Left lung (tissue), 10 donors: ENCODE data around the gene P2RX5. TPM values are rescaled to one million over a fixed set of nuclear protein-coding genes. Genes with fewer than 3 reads are reported as not detected.

Experiments
- ATAC-seq: fragments of 200-7000 bp; cut with Tn5 transposase; one replicate; pipeline ENCODE4 v1.9.1; 2020; ENCODE audit warnings: moderate library complexity
- DNase-seq, 4 donors: peaks; one replicate each; pipeline ENCODE4 v3.0.0-alpha.2; 2013 to 2020
- H3K27ac ChIP-seq, 2 donors: fragments of 200-600 bp; sonication (generic) in 1 of 2; one replicate each; pipeline versions ENCODE4 v1.5.0 to v1.8.0; 2020 to 2021
- H3K27me3 ChIP-seq, 2 donors: fragments of 200-600 bp; sonication (generic) in 1 of 2; one replicate each; pipeline versions ENCODE4 v1.5.0 to v1.8.0; 2020 to 2021
- H3K36me3 ChIP-seq, 2 donors: fragments of 200-600 bp; sonication (generic) in 1 of 2; one replicate each; pipeline versions ENCODE4 v1.5.0 to v1.8.0; 2020 to 2021
- H3K4me1 ChIP-seq, 2 donors: fragments of 200-600 bp; one replicate each; pipeline ENCODE4 v1.8.0; 2021
- H3K4me3 ChIP-seq, 2 donors: fragments of 200-600 bp; sonication (generic) in 1 of 2; one replicate each; pipeline versions ENCODE4 v1.5.0 to v1.8.0; 2020 to 2021; ENCODE audit warnings: mild to moderate bottlenecking in 1 of 2
- H3K9me3 ChIP-seq, 2 donors: fragments of 200-600 bp; sonication (generic) in 1 of 2; one replicate each; pipeline versions ENCODE4 v1.5.0 to v1.8.0; 2020 to 2021
- CTCF ChIP-seq, 2 donors: fragments of 200-600 bp; sonication (generic) in 1 of 2; IDR thresholded peaks; one replicate each; pipeline versions ENCODE4 v1.5.0 to v1.8.0; 2021; ENCODE audit warnings: antibody characterized with exemption in 2 of 2
- intact Hi-C, 2 donors: fragments of 100-400 bp; cut with DNase I; formaldehyde crosslinking; loops; one replicate each; pipeline versions ENCODE4 v1.11.2 to v1.14.2; 2022
- polyA plus RNA-seq, 6 donors: library from polyadenylated mRNA; unstranded; fragments of 120-200 nt; gene quantifications; one replicate each; pipeline ENCODE4 v1.2.1, GENCODE V29; 2013; ENCODE audit not compliant: insufficient read length in 6 of 6
- total RNA-seq, 2 donors: library from RNA; stranded (reverse); fragmentation: NEBNext Ultra II Directional; extraction: Animal tissue kit (Norgen Biotek cat#: 25700); gene quantifications; one replicate each; pipeline ENCODE4 v1.2.1, GENCODE V29; 2021
- donor health status: DM: no; HTN: yes; CAD: no.
- donor health status: DM: no; HTN: no; CAD: no.

The P2RX5 gene
- total and polyA plus RNA-seq, 8 donors = 0.16 to 2.1 (median 0.37) TPM

GRCh38 chr17:3665834-3666233 lies 30.1 kb downstream of the P2RX5 start:
- intact Hi-C loops = no loop called here

DNA sequence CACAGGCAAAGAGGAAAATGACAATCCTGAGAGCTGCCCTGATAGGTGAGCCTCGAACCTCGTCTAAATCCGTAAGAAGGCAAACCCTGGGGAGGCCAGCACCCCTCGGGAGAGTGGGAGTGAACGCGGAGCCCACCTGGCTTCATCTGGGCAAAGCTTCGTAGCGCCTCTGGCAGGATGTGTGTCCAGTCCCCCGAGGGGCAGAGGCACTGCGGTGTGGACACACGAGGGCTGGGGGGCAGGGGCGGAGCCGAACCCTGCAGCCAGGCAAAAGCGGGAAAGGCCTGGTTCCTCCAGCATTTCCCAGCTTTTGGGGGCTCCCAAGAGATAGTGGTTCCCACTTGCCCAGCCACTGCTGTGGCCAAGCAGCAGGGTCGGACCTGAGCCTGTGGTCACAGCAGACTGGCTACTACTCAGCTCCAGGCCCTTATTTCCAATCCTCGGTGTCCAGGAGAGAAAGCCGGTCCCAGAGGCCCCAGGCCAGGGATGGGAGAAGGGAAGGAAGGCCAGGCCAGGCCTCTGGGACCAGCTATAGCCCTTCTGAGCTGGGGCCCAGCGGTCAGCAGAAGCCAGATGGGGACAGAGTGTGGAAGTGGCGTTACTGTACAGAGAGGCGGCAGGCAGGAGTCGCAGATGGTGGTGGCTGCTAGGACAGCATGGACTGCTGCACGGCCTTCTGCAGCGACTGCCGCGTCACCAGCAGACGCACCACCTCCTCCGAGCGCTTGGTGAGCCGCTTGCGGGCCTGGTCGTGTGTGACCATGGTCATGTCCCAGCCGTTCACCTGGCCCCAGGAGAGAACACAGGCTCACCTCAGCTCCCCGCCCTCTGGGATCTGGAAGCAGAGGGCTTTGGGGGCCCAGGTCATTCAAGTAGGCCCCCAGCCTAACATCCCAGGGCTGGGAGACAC lies 32.6 kb downstream of the P2RX5 start:
- Histone ChIP-seq H3K36me3 (peaks cover 0 to 62% of the 10 kb centered on the region in 2 donors), H3K27me3 (no peaks in the 10 kb centered on the region), H3K4me1 (peaks cover 12 to 40% of the 10 kb centered on the region in 2 donors), H3K9me3 (no peaks in the 10 kb centered on the region), H3K4me3 (no peak overlapping the region), H3K27ac (no peak overlapping the region)
- TF ChIP-seq CTCF (IDR thresholded peaks at IDR 0.05) = no peak
- intact Hi-C loops = no loop called here
- ATAC-seq = no peak
- no peak for DNase-seq

More at GRCh38 chr17:3665834-3666233, 30.1 kb downstream of the P2RX5 start:
- H3K27me3 ChIP-seq = no peaks in the 10 kb centered on the region
- no peak for TF ChIP-seq CTCF (IDR thresholded peaks at IDR 0.05)
- no peak overlapping the region for H3K4me3 ChIP-seq
- H3K27ac ChIP-seq = no peak overlapping the region
- DNase-seq (no peak), ATAC-seq (no peak)
- H3K4me1 ChIP-seq = peaks cover 26 to 40% of the 10 kb centered on the region in 2 donors
- peaks cover 0 to 44% of the 10 kb centered on the region in 2 donors for H3K36me3 ChIP-seq
- H3K9me3 ChIP-seq = no peaks in the 10 kb centered on the region

- peaks cover 0 to 71% of the 10 kb centered on the region in 2 donors for H3K36me3 ChIP-seq
- peak overlapping the region; percentile 33 to 64 for H3K27ac ChIP-seq
- H3K4me3 ChIP-seq = no peak overlapping the region
- H3K4me1 ChIP-seq = peaks cover 0 to 17% of the 10 kb centered on the region in 2 donors
- intact Hi-C loops = no loop called here
- DNase-seq (no peak), ATAC-seq (no peak)
- no peaks in the 10 kb centered on the region for H3K9me3 ChIP-seq
- no peak for TF ChIP-seq CTCF (IDR thresholded peaks at IDR 0.05)
- H3K27me3 ChIP-seq = no peaks in the 10 kb centered on the region
Measured at GRCh38 chr17:3660311-3660891, 35.6 kb downstream of the P2RX5 start.

DNA sequence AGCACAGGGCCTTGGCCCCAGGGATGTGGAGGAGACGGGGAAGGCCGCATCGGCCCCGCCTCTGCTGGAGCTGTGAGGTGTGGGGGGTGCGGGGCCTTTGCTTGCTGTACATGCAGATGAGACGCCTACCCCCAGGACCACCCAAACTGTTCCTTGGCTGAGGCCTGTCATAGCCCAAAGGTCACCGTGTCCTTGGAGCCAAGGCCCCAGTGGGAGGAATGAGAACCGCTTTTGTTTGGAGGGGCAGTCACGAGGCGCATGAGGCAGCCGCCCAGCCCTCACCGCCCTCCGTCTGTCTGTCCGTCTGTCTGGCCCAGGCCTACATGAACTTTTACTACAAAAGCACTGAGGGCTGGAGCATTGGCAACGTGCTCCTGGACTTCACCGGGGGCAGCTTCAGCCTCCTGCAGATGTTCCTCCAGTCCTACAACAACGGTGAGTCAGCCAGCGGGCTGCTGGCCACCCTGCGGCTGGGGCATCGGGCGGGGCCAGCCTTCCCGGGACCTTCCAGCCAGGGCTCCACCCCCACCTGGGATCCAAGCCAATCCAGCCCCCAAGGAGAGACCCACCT lies 36.3 kb downstream of the P2RX5 start:
- H3K27ac ChIP-seq = peak overlapping the region; percentile 33 to 64
- intact Hi-C loops = no loop called here
- ATAC-seq (peak; percentile 58), DNase-seq (peak in 1 of 4 donors; percentile 66)
- peaks cover 0 to 17% of the 10 kb centered on the region in 2 donors for H3K4me1 ChIP-seq
- H3K27me3 ChIP-seq = no peaks in the 10 kb centered on the region
- TF ChIP-seq CTCF (IDR thresholded peaks at IDR 0.05) = no peak
- no peak overlapping the region for H3K4me3 ChIP-seq
- H3K36me3 ChIP-seq = peaks cover 0 to 71% of the 10 kb centered on the region in 2 donors
- no peaks in the 10 kb centered on the region for H3K9me3 ChIP-seq
